SU-DHL-6 (cell line): ENCODE results near the gene AGPS.

Experiments
- H2AFZ ChIP-seq: fragments of 200-600 bp; sonication (generic); 2 replicates; pipeline ENCODE4 v1.6.1; 2014; ENCODE audit warnings: low read depth, mild to moderate bottlenecking, moderate library complexity, mixed read lengths, antibody characterized with exemption, low read length; ENCODE audit not compliant: severe bottlenecking
- H3F3A ChIP-seq: fragments of 200-600 bp; shearing (Covaris generic); 2 replicates; pipeline ENCODE4 v1.6.0; 2016; ENCODE audit warnings: antibody characterized with exemption, mild to moderate bottlenecking; ENCODE audit not compliant: insufficient read depth
- H3K27ac ChIP-seq: fragments of 200-600 bp; sonication (generic); 2 replicates; pipeline ENCODE4 v1.5.1; 2016; ENCODE audit warnings: low read depth, mild to moderate bottlenecking, low read length, moderate library complexity, mixed read lengths
- H3K27me3 ChIP-seq: fragments of 200-600 bp; sonication (generic), shearing (Covaris generic); 2 replicates; pipeline ENCODE4 v1.6.0; 2014; ENCODE audit warnings: mild to moderate bottlenecking, low read length
- H3K36me3 ChIP-seq: fragments of 200-600 bp; sonication (generic); 2 replicates; pipeline ENCODE4 v1.6.1; 2014; ENCODE audit warnings: mild to moderate bottlenecking, low read length, mixed read lengths
- H3K4me2 ChIP-seq: fragments of 300-600, 200-600 bp; shearing (Covaris generic), sonication (generic); 2 replicates; pipeline ENCODE4 v1.6.0; 2014; ENCODE audit warnings: low read length, low read depth, mild to moderate bottlenecking; ENCODE audit not compliant: poor library complexity, severe bottlenecking
- H3K4me3 ChIP-seq: fragments of 200-600 bp; sonication (generic); 2 replicates; pipeline ENCODE4 v1.5.1; 2014; ENCODE audit warnings: antibody characterized with exemption, low read length, mild to moderate bottlenecking, mixed read lengths; ENCODE audit not compliant: insufficient read depth, poor library complexity, severe bottlenecking
- H3K79me2 ChIP-seq: fragments of 200-600 bp; sonication (generic); 2 replicates; pipeline ENCODE4 v1.6.1; 2014; ENCODE audit warnings: mild to moderate bottlenecking, low read length, moderate library complexity; ENCODE audit not compliant: insufficient read depth
- H3K9ac ChIP-seq: fragments of 200-600 bp; sonication (generic); 2 replicates; pipeline ENCODE4 v1.7.0; 2014; ENCODE audit warnings: mild to moderate bottlenecking, low read length
- H3K9me2 ChIP-seq: fragments of 200-600 bp; sonication (generic); replicated peaks from 2 replicates; pipeline ENCODE4 v1.6.1; 2014; ENCODE audit warnings: low read length; ENCODE audit not compliant: insufficient read depth
- H3K9me3 ChIP-seq: fragments of 200-600 bp; sonication (generic); 2 replicates; pipeline ENCODE4 v1.6.1; 2014; ENCODE audit warnings: low read length, mixed read lengths; ENCODE audit not compliant: insufficient read depth
- H4K20me1 ChIP-seq: fragments of 200-600 bp; sonication (generic); 2 replicates; pipeline ENCODE4 v1.6.1; 2014; ENCODE audit warnings: low read depth, mild to moderate bottlenecking, antibody characterized with exemption, low read length, moderate library complexity, mixed read lengths
- CTCF ChIP-seq: fragments of 200-600 bp; sonication (generic); IDR thresholded peaks from one replicate; pipeline ENCODE4 v1.5.1; 2017; ENCODE audit warnings: antibody characterized with exemption, mild to moderate bottlenecking, low read length, moderate library complexity; ENCODE audit not compliant: insufficient read depth, poor library complexity, severe bottlenecking
- EZH2phosphoT487 ChIP-seq: fragments of 200-600 bp; sonication (generic), shearing (Covaris generic); conservative IDR thresholded peaks from 2 replicates; pipeline ENCODE4 v1.6.1; 2018; ENCODE audit warnings: mild to moderate bottlenecking, antibody characterized with exemption, low read length, moderate library complexity, mixed read lengths

AGPS gene

DNA sequence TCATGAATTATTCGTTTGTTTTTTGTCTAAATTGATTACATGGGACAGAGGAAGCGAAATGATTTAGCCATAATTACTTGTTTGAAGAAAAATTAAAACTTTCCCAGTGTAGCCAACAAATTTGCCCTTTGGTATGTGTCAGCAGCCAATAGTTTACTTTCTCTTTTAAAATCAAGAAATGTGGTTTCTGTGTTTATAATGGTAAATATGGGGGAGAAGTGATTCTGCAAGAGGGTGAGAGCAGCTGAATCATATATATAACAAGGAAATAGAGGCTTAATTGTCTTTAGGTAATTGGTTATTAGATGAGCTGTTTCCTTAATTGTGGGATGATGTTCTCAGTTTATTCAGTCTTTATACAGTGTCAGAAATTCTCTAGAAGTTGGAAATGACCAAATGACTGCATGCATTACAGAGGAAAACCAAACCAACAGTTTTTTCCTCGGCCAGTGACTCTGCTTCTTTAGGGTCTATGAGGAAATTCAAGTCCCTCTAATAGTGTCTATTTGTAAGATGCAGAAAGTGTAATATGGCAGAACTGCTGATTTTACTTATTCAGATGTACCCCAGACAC is 132.9 kb downstream of the AGPS start:
- no peak overlapping the region for H3K27ac ChIP-seq
- TF ChIP-seq CTCF, result no peak
- TF ChIP-seq EZH2phosphoT487, result no peak
- H3K4me2 ChIP-seq, result no peak overlapping the region
- no peaks in the 10 kb centered on the region for H3K79me2 ChIP-seq
- H3K27me3 ChIP-seq, result no peaks in the 10 kb centered on the region
- H3F3A ChIP-seq, result no peaks in the 10 kb centered on the region
- H2AFZ ChIP-seq, result no peak overlapping the region
- peaks cover 2% of the 10 kb centered on the region; the same call in 1 of the 2 replicates for H3K36me3 ChIP-seq
- no peaks in the 10 kb centered on the region for H4K20me1 ChIP-seq
- no peak overlapping the region for H3K9ac ChIP-seq
- no peaks in the 10 kb centered on the region for H3K9me2 ChIP-seq
- H3K9me3 ChIP-seq, result no peaks in the 10 kb centered on the region
- no peak overlapping the region for H3K4me3 ChIP-seq

GRCh38 chr2:177528351-177528933 is 135.9 kb downstream of the AGPS start:
- H3K9me2 ChIP-seq, result no peaks in the 10 kb centered on the region
- no peaks in the 10 kb centered on the region for H4K20me1 ChIP-seq
- H3K9ac ChIP-seq, result no peak overlapping the region
- no peak overlapping the region for H2AFZ ChIP-seq
- H3K4me2 ChIP-seq, result no peak overlapping the region
- no peak overlapping the region for H3K4me3 ChIP-seq
- TF ChIP-seq CTCF (no peak), EZH2phosphoT487 (no peak)
- no peaks in the 10 kb centered on the region for H3F3A ChIP-seq
- no peaks in the 10 kb centered on the region for H3K27me3 ChIP-seq
- H3K27ac ChIP-seq, result no peak overlapping the region
- H3K79me2 ChIP-seq, result no peaks in the 10 kb centered on the region
- no peaks in the 10 kb centered on the region for H3K9me3 ChIP-seq
- peaks cover 2% of the 10 kb centered on the region; the same call in 1 of the 2 replicates for H3K36me3 ChIP-seq

DNA sequence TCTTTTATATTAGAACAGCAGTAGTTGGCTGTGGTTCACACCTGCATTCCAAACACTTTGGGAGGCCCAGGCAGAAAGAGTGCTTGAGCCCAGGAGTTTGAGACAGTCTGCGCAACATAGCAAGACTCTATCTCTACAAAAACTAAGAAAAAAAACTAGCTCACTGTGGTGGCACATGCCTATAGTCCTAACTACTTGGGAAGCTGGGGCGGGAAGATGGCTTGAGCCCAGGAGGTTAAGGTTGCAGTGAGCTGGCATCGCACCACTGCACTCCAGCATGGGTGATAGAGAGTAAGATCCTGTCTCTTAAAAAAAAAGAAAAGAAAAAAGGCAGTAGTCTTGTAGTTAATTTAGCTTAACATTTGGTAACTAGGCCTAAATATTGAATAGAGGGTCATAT is 136.6 kb downstream of the AGPS start:
- TF ChIP-seq EZH2phosphoT487 (no peak), CTCF (no peak)
- no peaks in the 10 kb centered on the region for H3F3A ChIP-seq
- no peak overlapping the region for H3K4me3 ChIP-seq
- no peak overlapping the region for H2AFZ ChIP-seq
- no peak overlapping the region for H3K27ac ChIP-seq
- no peaks in the 10 kb centered on the region for H3K79me2 ChIP-seq
- H3K9me3 ChIP-seq, result no peaks in the 10 kb centered on the region
- H3K4me2 ChIP-seq, result no peak overlapping the region
- H3K9me2 ChIP-seq, result no peaks in the 10 kb centered on the region
- H4K20me1 ChIP-seq, result no peaks in the 10 kb centered on the region
- H3K27me3 ChIP-seq, result no peaks in the 10 kb centered on the region
- peaks cover under 1% of the 10 kb centered on the region; the same call in 1 of the 2 replicates for H3K36me3 ChIP-seq
- no peak overlapping the region for H3K9ac ChIP-seq
